Stimulated activated CD8-positive, alpha-beta memory T cell treated with anti-CD3 and anti-CD28 coated beads, Interleukin-4, amount 100 ng/mL, for 48 hours (primary cell): ENCODE results near the gene CHAC1.
A peak's percentile ranks its signal among the peaks of the same experiment; 100 is the strongest.

ENCODE experiments used
- DNase-seq: peaks from one replicate; pipeline ENCODE4 v3.0.0-alpha.2; 2020

The CHAC1 gene

DNA sequence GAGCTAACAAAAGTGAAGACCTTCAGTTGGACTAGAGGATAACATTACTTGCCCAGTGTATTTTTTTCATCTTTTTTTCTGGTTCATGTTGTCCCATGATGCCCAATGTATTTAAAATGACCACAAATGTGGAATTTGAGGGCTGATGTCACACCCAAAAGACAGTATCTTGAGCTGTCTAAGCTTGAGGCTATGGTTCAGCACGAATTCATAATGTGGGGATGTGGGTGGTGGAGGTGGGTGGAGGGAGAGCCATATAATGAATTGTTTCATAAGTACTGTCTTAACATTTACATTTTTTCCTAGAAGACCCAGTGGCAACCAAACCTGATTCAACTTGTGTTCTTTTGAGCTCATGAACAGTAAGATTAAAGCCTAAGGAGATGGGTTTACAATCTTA, 37.5 kb downstream of the CHAC1 start:
- no peak for DNase-seq

DNA sequence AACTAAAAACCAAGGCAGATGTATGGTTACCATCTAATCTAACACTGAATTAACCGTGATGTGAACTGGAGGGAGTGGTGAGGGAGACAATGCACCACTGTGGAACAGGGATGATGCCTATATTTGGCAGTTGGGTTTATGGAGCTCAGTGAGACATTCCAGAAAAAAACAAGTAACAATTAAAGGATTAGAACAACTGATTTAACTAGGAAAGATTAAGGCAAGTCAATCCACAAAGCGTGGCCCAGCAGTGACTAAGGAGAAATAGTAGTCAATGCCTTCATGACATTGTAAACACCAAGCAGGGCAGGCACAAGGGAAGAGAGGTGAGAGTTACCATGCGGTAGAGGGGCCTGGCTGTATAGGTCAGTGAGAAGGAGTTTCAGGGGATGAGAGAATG, 38.1 kb downstream of the CHAC1 start:
- no peak for DNase-seq

DNA sequence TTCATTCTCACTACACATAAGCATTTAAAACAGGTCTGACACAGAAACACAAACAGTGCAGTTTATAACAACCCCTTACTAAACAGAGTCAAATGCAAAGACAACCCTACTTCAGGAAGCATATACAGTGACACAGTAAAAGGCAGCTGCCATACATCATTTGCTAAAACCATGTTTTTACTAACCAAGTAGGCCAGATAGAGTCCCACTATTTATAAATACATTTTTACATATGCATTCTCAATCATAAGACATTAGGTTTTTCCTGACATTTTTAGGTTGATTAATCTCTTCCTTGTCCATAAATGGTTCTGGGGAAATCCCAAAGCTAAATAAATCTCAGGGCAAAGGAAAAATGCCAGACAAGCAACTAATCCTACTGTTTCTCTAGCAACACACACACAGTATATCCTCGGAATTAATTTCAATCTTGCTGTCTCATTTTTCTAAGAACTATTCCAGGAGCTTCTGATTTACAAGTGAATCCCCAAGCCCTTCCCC, 39.0 kb downstream of the CHAC1 start:
- DNase-seq, result no peak

GRCh38 chr15:40992825-40993224, 39.6 kb downstream of the CHAC1 start:
- DNase-seq, result no peak

DNA sequence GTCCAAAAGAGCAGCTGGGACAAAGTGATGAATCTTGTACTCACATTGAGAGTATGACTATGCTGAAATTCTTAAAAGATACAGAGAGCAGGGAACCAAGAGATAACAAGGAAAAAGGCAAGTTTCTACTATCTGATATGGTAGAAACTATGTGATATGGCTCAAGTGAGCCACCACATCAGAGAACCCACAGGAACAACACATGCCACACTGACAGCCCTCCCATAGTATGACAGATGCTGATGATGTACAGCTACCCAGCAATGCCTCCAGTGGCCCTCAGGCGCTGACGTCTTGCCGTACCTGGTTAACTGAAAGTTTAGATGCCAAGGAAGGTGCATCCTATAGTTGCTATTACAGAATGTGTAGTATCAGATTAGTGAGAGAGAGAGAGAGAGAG, 42.4 kb downstream of the CHAC1 start:
- DNase-seq, result peak; percentile 32

DNA sequence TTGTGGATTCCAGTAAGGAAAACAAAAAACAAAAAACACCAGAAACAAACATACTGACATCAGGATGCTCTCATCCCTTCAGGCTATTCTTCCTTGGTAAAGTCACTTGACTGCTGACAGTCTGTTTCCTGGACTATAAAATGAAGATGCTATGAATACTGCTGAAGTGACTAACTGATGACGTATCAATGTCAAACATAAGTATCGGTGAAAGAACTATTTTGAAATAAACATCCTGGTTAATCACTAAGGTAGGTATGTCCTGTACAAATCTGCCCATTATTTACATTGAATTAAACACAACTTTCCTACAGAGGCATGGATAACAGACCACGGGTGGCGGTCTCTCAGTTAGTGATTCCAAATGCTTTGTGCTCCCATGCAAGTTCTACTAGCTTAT, 45.9 kb downstream of the CHAC1 start:
- DNase-seq, result no peak

- DNase-seq, result no peak
These were observed 48.4 kb downstream of the CHAC1 start for GRCh38 chr15:41001524-41002214.

GRCh38 chr15:41004490-41004889, 51.2 kb downstream of the CHAC1 start:
- DNase-seq, result no peak
